ENCODE measurements around the gene THG1L. TPM values are rescaled to one million over a fixed set of nuclear protein-coding genes. Genes with fewer than 3 reads are reported as not detected.

THG1L gene
- total and polyA plus RNA-seq, 2 donors (not counting 1 experiment from before 2014, with no cell fraction given) = 5.1 to 14.6 TPM

DNA sequence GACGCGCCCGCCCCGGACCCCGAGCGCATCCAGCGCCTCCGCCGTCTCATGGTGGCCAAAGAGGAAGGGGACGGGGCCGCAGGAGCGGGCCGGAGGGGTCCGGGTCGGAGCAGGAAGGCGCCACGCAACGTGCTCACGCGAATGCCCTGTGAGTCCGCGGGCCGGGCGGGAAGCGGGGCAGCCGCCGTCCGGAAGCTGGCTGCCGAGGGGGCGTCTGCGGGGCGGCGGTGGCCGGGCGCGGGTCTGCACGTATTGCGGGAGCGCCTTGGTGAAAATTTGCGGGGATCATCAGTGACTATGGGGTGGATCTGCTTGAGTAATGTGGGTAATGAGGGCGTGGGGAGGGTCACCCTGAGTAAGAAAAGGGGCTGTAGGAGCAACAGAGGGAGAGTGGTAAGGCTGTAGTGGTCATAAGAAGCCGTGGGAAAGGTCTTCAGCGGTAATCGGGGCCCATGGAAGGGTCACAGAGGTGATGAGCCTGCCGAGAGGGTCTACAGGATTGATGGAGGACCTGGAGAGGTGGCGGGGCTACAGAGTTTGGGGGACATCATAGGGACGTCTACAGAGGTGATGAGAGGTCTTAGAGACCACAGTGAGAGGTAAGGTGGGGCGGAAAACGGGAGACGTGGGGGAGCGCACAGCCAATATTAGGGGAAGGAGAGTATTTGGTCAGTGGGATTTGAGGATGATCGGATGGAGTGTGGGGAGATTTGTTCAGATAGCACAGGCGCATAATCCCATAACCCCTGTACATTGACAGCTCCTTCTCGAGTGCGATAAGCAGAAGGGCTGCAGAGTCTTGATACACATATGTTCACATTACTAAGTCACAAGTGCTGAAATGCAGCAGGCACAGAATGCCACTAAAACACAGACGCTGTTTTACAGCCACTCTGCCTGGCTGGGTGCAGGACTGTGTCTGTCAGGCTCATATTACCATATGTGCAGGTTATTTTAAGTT is 13.1 kb downstream of the THG1L start:
- peak; percentile 39 for DNase-seq
- Histone ChIP-seq H3K4me3 (ENCODE audit: control extremely low read depth in 1 of 5, extremely low read depth in 1 of 5, insufficient read depth in 1 of 5, low read depth in 2 of 5, low read length in 4 of 5) (peak overlapping the region; percentile 42 to 81 (median 70)), H3K9ac (ENCODE audit: low read length) (peak overlapping the region; percentile 74), H3K27ac (ENCODE audit: low read length in 2 of 2) (peak overlapping the region in 1 of 2 donors; percentile 29), H2AFZ (ENCODE audit: insufficient read depth, low read depth, low read length, poor library complexity, severe bottlenecking) (peak overlapping the region; percentile 87), H3K36me3 (replicated peaks in 1 of 2; ENCODE audit: control extremely low read depth in 1 of 2, control insufficient read depth in 1 of 2, extremely low read depth in 1 of 2, insufficient read depth in 2 of 2, low read length in 1 of 2) (peaks cover 0 to 3% of the 10 kb centered on the region in 2 experiments), H3K4me2 (replicated peaks; ENCODE audit: low read depth, low read length, poor library complexity, severe bottlenecking) (peak overlapping the region; percentile 89), H3K27me3 (replicated peaks in 1 of 4; ENCODE audit: control extremely low read depth in 1 of 4, control insufficient read depth in 3 of 4, insufficient read depth in 4 of 4, low read length in 3 of 4) (no peaks in the 10 kb centered on the region), H3K4me1 (ENCODE audit: control insufficient read depth in 2 of 2, insufficient read depth in 2 of 2, low read length in 2 of 2) (peaks cover 12 to 13% of the 10 kb centered on the region in 2 donors), H3K79me2 (ENCODE audit: control insufficient read depth, insufficient read depth, low read length) (peaks cover 8% of the 10 kb centered on the region), H4K20me1 (ENCODE audit: control insufficient read depth, insufficient read depth, low read length, poor library complexity, severe bottlenecking) (no peaks in the 10 kb centered on the region), H3K9me3 (ENCODE audit: control extremely low read depth in 1 of 3, control insufficient read depth in 2 of 3, insufficient read depth in 1 of 3, low read length in 2 of 3) (no peaks in the 10 kb centered on the region)
- no peaks in the 10 kb centered on the region for H3K9me3 Mint-ChIP-seq (ENCODE audit: insufficient read depth)
- ChIA-PET CTCF (interaction anchor here (0.6 to 9.0 kb wide), 44 partner anchors 8 to 1387 kb away, joined by 3 to 100 read pairs (median 5); partner anchors contain the start of genes C5orf52, SOX30 and THG1L), POLR2A (interaction anchor here (0.8 to 1.1 kb wide), 4 partner anchors 14 to 312 kb away, joined by 3 to 6 read pairs (median 4); no protein-coding TSS in a partner anchor)
- intact Hi-C loops (cut with micrococcal nuclease) = loop anchor here (5.0 kb wide), 1 partner anchor 242 kb away; no protein-coding TSS in a partner anchor
- peak overlapping the region; percentile 66 for H3K27ac Mint-ChIP-seq
- WGBS (ENCODE audit: insufficient coverage) = 5% methylated on average over 53 of the region's 56 CpGs
- no peaks in the 10 kb centered on the region for H3K27me3 Mint-ChIP-seq
- H3K4me3 Mint-ChIP-seq = peak overlapping the region; percentile 88
- ATAC-seq (ENCODE audit: low read depth) = peak; percentile 25
- H3K4me1 Mint-ChIP-seq = peaks cover 24% of the 10 kb centered on the region
- no peak for TF ChIP-seq EZH2 (IDR thresholded peaks at IDR 0.05; ENCODE audit: borderline replicate concordance, insufficient read depth, low read depth, low read length, poor library complexity, severe bottlenecking)
- TF ChIP-seq CTCF (IDR thresholded peaks at IDR 0.05) = no peak

Data from B cell (primary cell).